GM13977 (cell line): Measurements from ENCODE around the gene KPTN.

Experiments
- DNase-seq: peaks from one replicate; pipeline ENCODE4 v3.0.0; 2012; ENCODE audit warnings: low spot score
- in situ Hi-C: fragments of 300-500 bp; cut with MboI; formaldehyde crosslinking; loops from one replicate; pipeline ENCODE4 v1.12.0; 2022; ENCODE audit warnings: low sequenced_read_pairs, low pct_unique_long_range_greater_than_20kb, mixed read lengths, inconsistent platforms; ENCODE audit not compliant: unreplicated experiment
- TF ChIP-seq, protein P1 (sequence below): IDR thresholded peaks from 2 replicates; pipeline ENCODE4 v1.5.1; 2012; ENCODE audit warnings: mild to moderate bottlenecking, control low read depth; ENCODE audit not compliant: insufficient read depth; ENCODE audit errors: extremely low read depth, missing control alignments

KPTN gene

DNA sequence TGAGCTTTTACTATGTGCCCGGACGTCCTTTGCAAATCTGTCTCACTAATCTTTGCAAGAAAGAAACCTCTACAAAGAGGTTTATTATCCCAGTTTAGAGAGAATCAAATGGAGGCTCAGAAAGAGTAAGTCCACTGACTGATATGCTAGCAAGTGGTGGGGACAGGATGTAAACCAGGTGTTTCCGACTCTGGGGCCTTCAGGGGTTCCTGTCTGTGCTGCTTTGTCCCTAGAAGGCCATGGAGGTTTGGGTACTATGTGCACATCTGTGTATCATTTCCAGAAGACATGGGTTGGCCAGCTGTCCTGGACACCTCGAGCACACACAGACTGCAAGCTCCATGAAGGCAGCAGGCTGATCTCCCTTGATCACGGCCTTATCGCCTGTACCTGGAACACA lies 1.2 kb upstream of the KPTN start:
- in situ Hi-C loops, result no loop called here
- DNase-seq, result no peak
- TF ChIP-seq, protein P1, sequence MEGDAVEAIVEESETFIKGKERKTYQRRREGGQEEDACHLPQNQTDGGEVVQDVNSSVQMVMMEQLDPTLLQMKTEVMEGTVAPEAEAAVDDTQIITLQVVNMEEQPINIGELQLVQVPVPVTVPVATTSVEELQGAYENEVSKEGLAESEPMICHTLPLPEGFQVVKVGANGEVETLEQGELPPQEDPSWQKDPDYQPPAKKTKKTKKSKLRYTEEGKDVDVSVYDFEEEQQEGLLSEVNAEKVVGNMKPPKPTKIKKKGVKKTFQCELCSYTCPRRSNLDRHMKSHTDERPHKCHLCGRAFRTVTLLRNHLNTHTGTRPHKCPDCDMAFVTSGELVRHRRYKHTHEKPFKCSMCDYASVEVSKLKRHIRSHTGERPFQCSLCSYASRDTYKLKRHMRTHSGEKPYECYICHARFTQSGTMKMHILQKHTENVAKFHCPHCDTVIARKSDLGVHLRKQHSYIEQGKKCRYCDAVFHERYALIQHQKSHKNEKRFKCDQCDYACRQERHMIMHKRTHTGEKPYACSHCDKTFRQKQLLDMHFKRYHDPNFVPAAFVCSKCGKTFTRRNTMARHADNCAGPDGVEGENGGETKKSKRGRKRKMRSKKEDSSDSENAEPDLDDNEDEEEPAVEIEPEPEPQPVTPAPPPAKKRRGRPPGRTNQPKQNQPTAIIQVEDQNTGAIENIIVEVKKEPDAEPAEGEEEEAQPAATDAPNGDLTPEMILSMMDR, result no peak

DNA sequence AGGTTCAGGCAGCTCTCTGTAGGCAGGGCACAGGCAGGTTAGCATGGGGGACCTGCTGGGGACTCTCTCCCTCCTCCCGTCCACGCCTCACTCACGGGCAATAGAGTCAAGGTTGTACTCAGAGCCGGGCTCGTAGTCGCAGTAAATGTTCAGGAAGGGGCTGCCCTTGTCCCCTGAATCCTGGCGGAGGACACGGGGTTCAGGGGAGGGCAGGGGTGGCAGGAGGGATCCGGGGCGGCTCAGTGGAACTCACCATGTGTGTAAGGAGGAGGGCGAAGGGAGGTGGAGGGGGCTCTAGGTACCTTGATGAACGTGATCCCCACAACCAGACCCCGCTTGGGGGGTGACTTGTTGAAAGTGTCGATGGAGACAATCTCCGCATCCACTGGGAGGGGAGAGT lies 819 bp downstream of the KPTN start:
- DNase-seq, result no peak
- in situ Hi-C loops, result no loop called here
- TF ChIP-seq, protein P1, result no peak

DNA sequence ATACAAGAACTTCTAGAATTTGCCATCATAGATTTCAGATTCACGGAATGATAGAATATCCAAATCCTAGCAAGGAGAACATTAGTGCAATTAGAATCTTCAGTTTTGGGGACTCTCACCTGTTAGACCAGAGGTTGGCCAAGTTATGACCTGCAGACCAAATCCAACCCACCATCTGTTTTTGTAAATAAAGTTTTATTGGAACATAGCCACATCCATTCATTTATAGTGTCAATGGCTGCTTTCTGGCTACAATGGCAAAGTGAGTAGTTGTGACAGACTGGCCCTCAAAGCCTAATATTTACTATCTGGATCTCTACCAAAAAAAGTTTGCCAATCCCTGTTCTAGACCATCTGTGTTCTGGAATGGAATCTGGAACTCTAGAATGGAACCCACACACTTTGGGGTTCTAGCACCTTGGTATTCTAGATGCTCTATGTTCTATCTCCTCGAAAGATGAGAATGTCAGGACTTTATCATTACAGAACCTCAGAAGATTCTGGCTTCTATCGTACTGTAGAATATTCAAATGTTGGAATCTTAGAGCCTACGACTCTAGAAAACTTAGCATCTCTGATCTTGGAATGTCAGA lies 2.5 kb downstream of the KPTN start:
- DNase-seq, result no peak
- TF ChIP-seq, protein P1, result no peak
- in situ Hi-C loops, result no loop called here

DNA sequence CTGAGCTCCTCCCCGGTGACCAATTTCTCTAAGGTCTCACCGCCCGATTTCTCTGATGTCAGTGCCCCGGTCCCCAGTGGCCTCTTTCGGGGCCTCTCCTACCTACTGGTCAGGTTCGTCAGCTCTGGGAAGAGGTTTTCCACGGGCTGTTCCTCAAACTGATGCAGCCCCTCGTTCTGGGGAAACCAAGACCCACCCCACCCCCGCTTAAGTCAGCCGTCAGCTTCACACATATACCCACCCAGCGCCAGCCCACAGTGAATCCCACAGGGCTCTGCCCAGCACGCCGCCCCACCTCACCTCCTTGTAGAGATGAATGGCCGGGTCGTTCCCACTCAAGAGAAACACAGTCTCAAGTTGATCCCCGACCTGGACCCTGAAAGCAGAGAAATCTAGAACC lies 3.4 kb downstream of the KPTN start:
- in situ Hi-C loops, result no loop called here

DNA sequence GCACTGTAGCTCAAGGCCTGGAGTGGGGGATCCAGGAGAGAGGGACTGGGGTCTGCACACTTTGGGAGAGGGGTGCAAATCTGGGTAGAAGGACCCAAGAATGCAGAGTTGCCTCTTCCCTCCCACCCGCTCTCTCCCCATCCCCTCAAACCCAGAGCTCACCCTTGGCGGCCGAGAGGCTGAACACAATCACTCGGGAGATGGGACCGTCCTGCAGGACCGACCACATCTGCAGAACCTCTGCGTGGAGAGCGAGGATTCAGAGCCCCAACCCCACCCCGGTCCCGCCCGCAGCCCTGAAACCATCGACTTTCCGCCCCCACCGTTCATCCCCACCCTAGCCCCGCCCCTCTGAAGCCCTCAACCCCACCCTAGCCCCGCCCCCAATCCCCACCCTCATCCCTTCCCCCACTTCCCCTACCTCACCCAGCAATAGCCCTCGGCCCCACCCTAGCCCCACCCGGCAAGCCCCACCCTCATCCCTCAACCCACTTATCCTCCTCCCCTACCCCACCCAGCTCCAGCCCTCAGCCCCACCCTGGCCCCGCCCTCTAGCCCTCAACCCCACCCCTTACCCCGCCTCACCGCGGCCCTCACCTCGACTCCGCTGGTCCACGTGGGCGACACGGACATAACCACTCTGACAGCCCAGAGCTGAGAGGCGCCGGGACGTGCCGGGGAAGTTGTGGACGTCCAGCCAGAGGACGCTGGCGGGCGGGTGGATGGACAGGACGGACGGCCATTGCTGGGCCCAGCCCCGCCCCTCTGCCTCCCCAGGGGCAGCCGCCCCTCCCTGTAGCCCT lies 4.1 kb downstream of the KPTN start:
- in situ Hi-C loops, result no loop called here
- no peak for DNase-seq
- TF ChIP-seq, protein P1, result no peak

More for the DNA sequence above, 3.4 kb downstream of the KPTN start:
- TF ChIP-seq, protein P1, result no peak
- no peak for DNase-seq

DNA sequence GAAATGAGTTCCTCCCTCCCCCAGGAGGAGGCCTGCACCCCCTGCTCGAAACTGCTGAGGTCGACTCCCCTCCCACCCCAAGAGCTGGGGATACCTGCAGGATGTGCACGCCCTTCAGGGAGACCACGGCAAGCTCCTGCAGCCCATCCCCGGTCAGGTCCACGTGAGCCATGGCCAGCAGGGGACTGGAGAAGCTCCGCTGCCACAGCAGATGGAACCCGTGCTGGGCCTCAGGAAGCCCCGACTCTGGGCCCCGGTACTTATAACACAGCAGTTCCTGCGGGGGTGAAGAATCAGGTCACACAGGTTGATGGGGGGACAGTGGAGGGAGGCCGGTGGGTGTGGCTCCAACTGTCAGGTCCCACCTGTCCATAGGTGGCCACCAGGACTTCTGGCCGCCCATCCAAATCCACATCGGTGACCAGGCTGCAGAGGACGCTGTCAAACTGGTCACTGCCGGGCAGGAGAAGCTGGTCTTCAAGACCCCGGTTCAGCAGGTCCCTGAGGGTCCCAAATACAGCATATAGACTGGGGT lies 7.5 kb downstream of the KPTN start:
- TF ChIP-seq, protein P1, result no peak
- DNase-seq, result no peak
- in situ Hi-C loops, result no loop called here
